Epithelial cell of esophagus (primary cell): Measurements from ENCODE around the gene MAGEF1.

Experiments used
- DNase-seq: peaks from one replicate; pipeline ENCODE4 v3.0.0; 2010; ENCODE audit warnings: low read depth
- H3K4me3 ChIP-seq: 2 replicates; pipeline ENCODE4 v1.5.1; 2011; ENCODE audit warnings: mild to moderate bottlenecking, low read length, control low read depth
- TF ChIP-seq, protein P1 (sequence below): IDR thresholded peaks from 2 replicates; pipeline ENCODE4 v1.5.1; 2011; ENCODE audit warnings: low read depth, mild to moderate bottlenecking, low read length, control low read depth, inconsistent platforms; ENCODE audit not compliant: insufficient read depth; ENCODE audit errors: missing control alignments

MAGEF1 gene

DNA sequence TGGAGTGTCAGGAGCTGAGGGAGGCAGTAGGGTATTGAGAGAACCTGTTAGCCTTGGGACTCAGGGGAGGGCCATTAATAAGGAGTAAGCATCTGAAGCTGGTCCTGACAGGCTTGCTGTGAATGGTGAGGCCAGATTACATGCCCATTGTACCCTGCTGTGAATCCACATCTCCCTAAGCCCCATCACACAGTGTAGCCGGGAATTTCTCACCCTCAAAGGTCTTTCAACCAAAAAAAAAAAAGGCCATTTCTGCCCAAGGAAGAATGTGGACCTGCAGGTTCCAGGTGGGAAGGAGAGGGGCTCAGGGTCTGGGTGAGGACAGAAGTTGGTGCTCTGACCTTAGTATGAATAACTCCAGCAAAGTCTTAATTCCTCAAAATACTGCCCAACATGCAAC, 37.2 kb downstream of the MAGEF1 start:
- DNase-seq: no peak
- TF ChIP-seq, protein P1, sequence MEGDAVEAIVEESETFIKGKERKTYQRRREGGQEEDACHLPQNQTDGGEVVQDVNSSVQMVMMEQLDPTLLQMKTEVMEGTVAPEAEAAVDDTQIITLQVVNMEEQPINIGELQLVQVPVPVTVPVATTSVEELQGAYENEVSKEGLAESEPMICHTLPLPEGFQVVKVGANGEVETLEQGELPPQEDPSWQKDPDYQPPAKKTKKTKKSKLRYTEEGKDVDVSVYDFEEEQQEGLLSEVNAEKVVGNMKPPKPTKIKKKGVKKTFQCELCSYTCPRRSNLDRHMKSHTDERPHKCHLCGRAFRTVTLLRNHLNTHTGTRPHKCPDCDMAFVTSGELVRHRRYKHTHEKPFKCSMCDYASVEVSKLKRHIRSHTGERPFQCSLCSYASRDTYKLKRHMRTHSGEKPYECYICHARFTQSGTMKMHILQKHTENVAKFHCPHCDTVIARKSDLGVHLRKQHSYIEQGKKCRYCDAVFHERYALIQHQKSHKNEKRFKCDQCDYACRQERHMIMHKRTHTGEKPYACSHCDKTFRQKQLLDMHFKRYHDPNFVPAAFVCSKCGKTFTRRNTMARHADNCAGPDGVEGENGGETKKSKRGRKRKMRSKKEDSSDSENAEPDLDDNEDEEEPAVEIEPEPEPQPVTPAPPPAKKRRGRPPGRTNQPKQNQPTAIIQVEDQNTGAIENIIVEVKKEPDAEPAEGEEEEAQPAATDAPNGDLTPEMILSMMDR: no peak

DNA sequence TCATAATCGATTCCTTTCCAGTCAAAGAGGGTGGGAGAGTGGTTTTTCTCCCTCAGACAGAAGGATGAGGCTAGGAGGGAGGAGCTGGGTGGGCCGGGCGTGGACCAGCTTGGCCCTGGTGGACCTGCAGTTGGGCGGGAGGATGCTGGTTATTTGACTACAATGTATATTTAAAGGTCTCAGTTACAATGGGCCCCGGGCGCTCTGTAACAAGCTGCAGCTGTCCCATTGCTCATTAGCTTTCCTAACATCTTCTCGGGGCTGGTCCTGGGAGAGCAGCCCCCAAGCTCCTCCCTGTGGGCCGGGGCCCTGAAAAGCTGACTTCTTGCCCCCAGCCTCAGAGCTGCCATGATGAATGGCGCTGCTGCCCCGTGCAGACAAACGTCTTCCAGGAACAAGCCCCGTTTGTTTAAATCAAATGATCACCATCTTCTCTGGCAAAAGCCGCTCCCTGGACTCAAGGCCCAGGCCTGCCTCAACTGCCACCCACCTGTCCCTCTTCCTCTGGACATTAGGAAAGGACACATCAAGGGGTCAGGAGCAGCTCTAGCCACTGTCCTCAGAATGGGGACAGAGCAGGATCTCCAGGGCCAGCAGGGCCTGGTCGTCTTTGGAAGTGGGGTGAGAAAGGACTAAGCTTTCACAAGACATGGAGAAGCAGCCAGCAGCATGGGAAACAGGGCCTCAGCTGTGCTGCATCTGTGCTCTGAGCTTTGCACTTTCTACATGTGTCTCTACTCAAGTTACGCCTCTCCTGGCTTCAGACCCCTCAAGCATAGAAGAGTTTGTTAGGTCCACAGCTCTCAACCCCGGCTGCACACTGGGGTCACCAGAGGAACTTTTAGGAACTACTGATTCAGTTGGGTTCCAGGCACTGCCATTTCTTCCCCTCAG, 38.6 kb downstream of the MAGEF1 start:
- H3K4me3 ChIP-seq: no peak overlapping the region
- TF ChIP-seq, protein P1: no peak
- DNase-seq: no peak

More for the DNA sequence above, 37.2 kb downstream of the MAGEF1 start:
- no peak overlapping the region for H3K4me3 ChIP-seq

DNA sequence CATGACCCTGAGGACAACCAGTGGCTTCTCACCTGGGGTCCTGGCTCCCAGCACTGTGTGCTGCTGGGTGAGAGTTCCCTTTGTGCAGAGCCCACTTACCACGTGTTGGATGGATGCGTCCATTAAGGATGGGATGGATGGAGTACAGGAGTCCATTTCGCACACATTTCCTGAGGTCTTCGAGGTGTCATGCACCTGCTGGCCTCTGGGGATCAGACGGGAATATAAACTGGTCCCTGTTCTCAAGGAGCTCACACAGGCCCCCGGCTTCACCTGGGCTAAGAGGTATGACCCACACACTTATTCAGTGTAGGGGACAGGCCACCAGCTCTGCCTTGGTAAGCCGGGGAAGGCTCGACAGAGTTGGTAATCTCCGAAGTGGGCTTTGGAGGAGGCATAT, 39.5 kb downstream of the MAGEF1 start:
- DNase-seq: no peak
- no peak overlapping the region for H3K4me3 ChIP-seq
- TF ChIP-seq, protein P1: no peak

DNA sequence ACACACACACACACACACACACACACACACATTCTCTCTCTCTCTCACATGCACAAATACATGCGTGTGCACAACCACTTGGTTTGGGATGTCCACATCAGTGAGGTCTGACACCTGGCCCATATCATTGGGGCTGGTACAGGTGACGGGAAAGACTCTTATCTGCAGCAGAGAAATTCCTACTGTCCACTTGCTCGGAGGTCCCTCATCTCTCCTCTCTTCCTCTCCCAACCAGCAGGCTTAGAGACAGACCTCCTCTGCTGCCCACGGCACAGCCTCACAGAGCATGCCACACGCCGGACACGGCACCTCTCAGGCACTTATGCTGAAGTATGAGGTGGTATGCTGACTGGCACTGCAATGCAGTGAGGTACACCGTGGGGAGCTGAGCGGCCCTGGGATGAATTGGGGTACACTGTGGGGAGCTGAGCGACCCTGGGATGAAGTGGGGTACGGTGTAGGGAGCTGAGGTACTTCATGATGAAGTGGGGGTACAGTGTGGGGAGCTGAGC, 41.7 kb downstream of the MAGEF1 start:
- no peak for DNase-seq
- TF ChIP-seq, protein P1: no peak
- no peak overlapping the region for H3K4me3 ChIP-seq

DNA sequence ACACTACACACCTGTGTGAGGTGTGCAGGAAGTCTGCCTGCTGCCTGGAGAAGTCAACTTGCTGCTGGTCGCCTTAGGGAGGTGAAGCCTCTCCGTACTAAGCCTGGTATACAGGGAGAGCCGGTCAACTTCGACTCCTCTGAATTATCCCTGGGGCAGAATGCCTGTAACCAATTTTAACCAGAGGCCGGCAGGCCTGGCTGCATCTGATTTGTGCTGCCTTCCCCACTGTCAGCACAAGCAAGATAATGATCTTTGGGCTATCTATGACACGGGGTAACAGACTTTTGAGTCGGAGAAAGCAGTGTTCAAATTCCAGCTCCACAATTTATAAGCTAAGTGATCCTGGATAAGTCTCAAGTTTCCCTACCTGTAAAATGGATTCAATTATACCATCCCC, 42.3 kb downstream of the MAGEF1 start:
- H3K4me3 ChIP-seq: no peak overlapping the region
- TF ChIP-seq, protein P1: no peak
- DNase-seq: no peak

DNA sequence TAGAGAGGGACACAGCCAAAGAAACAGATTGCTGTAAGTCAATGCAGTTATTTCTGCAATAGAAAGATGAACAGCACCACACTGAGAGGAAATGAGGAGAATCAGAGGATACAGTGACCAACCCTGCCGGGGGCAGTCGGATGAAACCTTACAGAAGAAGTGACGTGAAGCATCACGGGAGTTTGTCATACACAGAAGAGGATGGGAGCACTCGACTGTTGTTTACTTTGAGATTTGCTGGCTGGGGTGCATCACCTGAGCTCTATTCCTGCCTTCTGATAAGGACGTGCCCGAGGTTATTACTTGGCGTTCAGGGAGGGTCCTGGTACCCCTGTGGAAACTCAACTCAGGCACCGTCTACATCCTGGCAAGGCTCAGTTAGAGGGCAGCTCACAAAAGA, 45.4 kb downstream of the MAGEF1 start:
- H3K4me3 ChIP-seq: no peak overlapping the region
- TF ChIP-seq, protein P1: no peak
- DNase-seq: peak; percentile 65

DNA sequence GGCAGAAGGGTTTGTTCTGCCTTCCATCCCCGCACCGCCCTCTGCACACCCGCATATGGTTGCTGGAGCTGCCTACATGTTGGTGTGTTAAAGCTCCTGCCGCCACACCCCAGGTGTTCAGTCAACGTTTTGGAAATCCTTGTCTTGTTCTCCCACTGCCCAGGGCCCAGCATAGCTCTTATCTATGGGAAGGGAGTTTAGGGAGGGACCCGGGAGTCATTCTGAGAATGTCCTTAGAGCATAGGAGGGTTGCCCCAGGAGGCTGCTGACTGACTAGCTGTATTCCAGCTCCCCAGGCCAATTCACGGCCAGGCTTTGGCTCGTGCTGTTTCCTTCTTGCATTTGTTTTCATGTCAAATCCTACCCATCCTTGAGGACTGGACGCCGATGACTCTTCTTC, 46.8 kb downstream of the MAGEF1 start:
- no peak for DNase-seq
- H3K4me3 ChIP-seq: no peak overlapping the region
- TF ChIP-seq, protein P1: no peak
